B cell (primary cell): ENCODE results near the gene MRS2. TPM values are rescaled to one million over a fixed set of nuclear protein-coding genes. Genes with fewer than 3 reads are reported as not detected.

Experiments
- ATAC-seq: fragments of 200-7000 bp; cut with Tn5 transposase; one replicate; pipeline ENCODE4 v1.10.0; 2021; ENCODE audit warnings: low read depth, mild to moderate bottlenecking, moderate number of reproducible peaks, moderate library complexity
- CTCF ChIA-PET: fragments of 350-600 bp; sonication (Branson Sonifier 250); formaldehyde crosslinking; loops from one replicate; lab custom pipeline; 2021; ENCODE audit warnings: antibody characterized with exemption, inconsistent platforms; lab: Charles Lee
- POLR2A ChIA-PET: fragments of 350-600 bp; sonication (Branson Sonifier 250); formaldehyde crosslinking; loops from one replicate; lab custom pipeline; 2021; ENCODE audit warnings: antibody characterized with exemption; lab: Charles Lee
- DNase-seq: peaks from one replicate; pipeline ENCODE4 v3.0.0; 2013
- H2AFZ ChIP-seq: 2 replicates; pipeline ENCODE4 v1.6.1; 2012; ENCODE audit warnings: mild to moderate bottlenecking, low read depth, low read length; ENCODE audit not compliant: insufficient read depth, poor library complexity, severe bottlenecking
- H3K27ac ChIP-seq, 2 donors: 1 replicate in 1 of 2; 2 replicates in 1 of 2; pipeline ENCODE4 v1.5.1; 2012 to 2013; ENCODE audit warnings: low read length in 2 of 2, mild to moderate bottlenecking in 2 of 2, moderate library complexity in 1 of 2
- H3K27me3 ChIP-seq, 4 experiments: fragments of 200-600 bp in 1 of 4; sonication (generic) in 1 of 4; replicated peaks in 1 of 4; 1 replicate in 2 of 4; 2 replicates in 2 of 4; pipeline versions ENCODE4 v1.6.1 to v1.7.0; 2013 to 2016; ENCODE audit warnings: low read length in 3 of 4, mild to moderate bottlenecking in 2 of 4, mixed read lengths in 1 of 4, moderate library complexity in 1 of 4; ENCODE audit not compliant: insufficient read depth in 4 of 4, control insufficient read depth in 3 of 4; ENCODE audit errors: control extremely low read depth in 1 of 4
- H3K36me3 ChIP-seq, 2 experiments: replicated peaks in 1 of 2; 1 replicate in 1 of 2; 2 replicates in 1 of 2; pipeline versions ENCODE4 v1.6.1 to v1.7.1; 2013; ENCODE audit warnings: low read length in 1 of 2; ENCODE audit not compliant: insufficient read depth in 2 of 2, control insufficient read depth in 1 of 2; ENCODE audit errors: control extremely low read depth in 1 of 2, extremely low read depth in 1 of 2
- H3K4me1 ChIP-seq, 2 donors: fragments of 200-600 bp in 1 of 2; sonication (generic) in 1 of 2; 1 replicate in 1 of 2; 2 replicates in 1 of 2; pipeline versions ENCODE4 v1.5.1 to v1.6.1; 2013 to 2017; ENCODE audit warnings: low read length in 2 of 2; ENCODE audit not compliant: control insufficient read depth in 2 of 2, insufficient read depth in 2 of 2
- H3K4me2 ChIP-seq: replicated peaks from 2 replicates; pipeline ENCODE3; 2012; ENCODE audit warnings: mild to moderate bottlenecking, low read depth, low read length; ENCODE audit not compliant: poor library complexity, severe bottlenecking
- H3K4me3 ChIP-seq, 5 experiments: fragments of 200-600 bp in 1 of 5; sonication (generic) in 1 of 5; 1 replicate in 3 of 5; 2 replicates in 2 of 5; pipeline versions ENCODE4 v1.5.1 to v1.7.0; 2011 to 2016; ENCODE audit warnings: low read length in 4 of 5, mild to moderate bottlenecking in 4 of 5, low read depth in 2 of 5, control low read depth in 1 of 5, moderate library complexity in 1 of 5; ENCODE audit not compliant: insufficient read depth in 1 of 5; ENCODE audit errors: control extremely low read depth in 1 of 5, extremely low read depth in 1 of 5
- H3K79me2 ChIP-seq: fragments of 200-600 bp; sonication (generic); one replicate; pipeline ENCODE4 v1.6.0; 2016; ENCODE audit warnings: low read length; ENCODE audit not compliant: control insufficient read depth, insufficient read depth
- H3K9ac ChIP-seq: fragments of 200-600 bp; sonication (generic); 2 replicates; pipeline ENCODE4 v1.6.1; 2017; ENCODE audit warnings: mild to moderate bottlenecking, low read length, moderate library complexity
- H3K9me3 ChIP-seq, 3 donors: one replicate each; pipeline versions ENCODE4 v1.6.1 to v1.7.1; 2013; ENCODE audit warnings: low read length in 2 of 3; ENCODE audit not compliant: control insufficient read depth in 2 of 3, insufficient read depth in 1 of 3; ENCODE audit errors: control extremely low read depth in 1 of 3
- H4K20me1 ChIP-seq: 2 replicates; pipeline ENCODE4 v1.6.0; 2012; ENCODE audit warnings: mild to moderate bottlenecking, low read length; ENCODE audit not compliant: insufficient read depth, control insufficient read depth, poor library complexity, severe bottlenecking
- H3K27ac Mint-ChIP-seq: one replicate; pipeline ENCODE4 v1.8.0; 2021; ENCODE audit warnings: mixed read lengths
- H3K27me3 Mint-ChIP-seq: one replicate; pipeline ENCODE4 v1.8.0; 2021; ENCODE audit warnings: mixed read lengths
- H3K4me1 Mint-ChIP-seq: one replicate; pipeline ENCODE4 v1.8.0; 2021; ENCODE audit warnings: mixed read lengths
- H3K4me3 Mint-ChIP-seq: one replicate; pipeline ENCODE4 v1.8.0; 2021; ENCODE audit warnings: mixed read lengths
- H3K9me3 Mint-ChIP-seq: one replicate; pipeline ENCODE4 v1.8.0; 2022; ENCODE audit warnings: mixed read lengths; ENCODE audit not compliant: insufficient read depth
- EZH2 ChIP-seq: IDR thresholded peaks from 2 replicates; pipeline ENCODE4 v1.6.1; 2012; ENCODE audit warnings: borderline replicate concordance, low read depth, mild to moderate bottlenecking, moderate library complexity, low read length; ENCODE audit not compliant: insufficient read depth, poor library complexity, severe bottlenecking
- WGBS: methylation state at CpG from one replicate; pipeline ENCODE4 v1.1.5; 2013; ENCODE audit warnings: missing lambda C conversion rate; ENCODE audit not compliant: insufficient coverage; 5-methylcytosine and 5-hydroxymethylcytosine counted together
- intact Hi-C: fragments of 100-400 bp; cut with micrococcal nuclease; formaldehyde crosslinking; loops from one replicate; pipeline ENCODE4 v1.10.0; 2022
- polyA plus RNA-seq: library from polyadenylated mRNA; depleted of rRNA; stranded (reverse); fragments of >200 nt; gene quantifications from 2 replicates; pipeline ENCODE4 v1.2.3, GENCODE V29; 2012
- total RNA-seq, 2 donors: library from RNA; stranded (reverse); fragments of 120-200 nt in 1 of 2; gene quantifications; 1 replicate in 1 of 2; 2 replicates in 1 of 2; pipeline versions ENCODE4 v1.2.3 to v1.2.4, GENCODE V29; 2013 to 2022
- TF ChIP-seq, protein P1 (sequence below): fragments of 200-600 bp; IDR thresholded peaks from one replicate; pipeline ENCODE4 v1.8.0; 2022; ENCODE audit warnings: antibody characterized with exemption, mild to moderate bottlenecking

MRS2 gene
- total and polyA plus RNA-seq, 2 donors (not counting 1 experiment from before 2014, with no cell fraction given): 16.0 to 25.5 TPM

DNA sequence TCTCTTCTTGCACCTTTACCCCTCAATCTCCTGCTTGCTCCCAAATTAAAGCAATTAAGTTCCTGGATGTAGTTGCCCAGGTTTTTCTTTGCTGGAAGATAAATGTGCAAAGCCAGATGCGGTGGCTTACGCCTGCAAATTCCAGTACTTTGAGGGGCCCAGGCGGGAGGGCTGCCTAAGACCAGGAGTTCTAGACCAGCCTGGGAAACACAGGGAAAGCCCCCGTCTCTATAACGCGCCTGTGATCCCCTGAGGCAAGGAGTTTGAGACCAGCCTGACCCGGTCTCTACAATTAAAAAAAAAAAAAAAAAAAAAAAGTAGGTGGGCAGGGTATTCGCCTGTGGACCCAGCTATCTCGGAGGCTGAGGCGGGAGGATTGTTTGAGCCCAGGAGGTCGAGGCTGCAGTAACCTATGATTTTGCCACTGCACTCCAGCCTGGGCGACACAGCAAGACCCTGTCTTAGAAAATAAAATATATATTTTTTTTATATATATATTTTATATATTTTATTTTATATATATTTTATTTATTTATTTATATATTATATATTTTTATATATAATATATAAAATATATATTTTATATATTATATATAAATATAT is 44.4 kb upstream of the MRS2 start:
- no peaks in the 10 kb centered on the region for H3K36me3 ChIP-seq
- H3K4me1 ChIP-seq: peaks cover 9 to 23% of the 10 kb centered on the region in 2 donors
- no peak for ATAC-seq
- peak overlapping the region; percentile 71 for H3K4me2 ChIP-seq
- peaks cover 0 to 12% (median 0%) of the 10 kb centered on the region in 3 donors for H3K9me3 ChIP-seq
- TF ChIP-seq, protein P1, sequence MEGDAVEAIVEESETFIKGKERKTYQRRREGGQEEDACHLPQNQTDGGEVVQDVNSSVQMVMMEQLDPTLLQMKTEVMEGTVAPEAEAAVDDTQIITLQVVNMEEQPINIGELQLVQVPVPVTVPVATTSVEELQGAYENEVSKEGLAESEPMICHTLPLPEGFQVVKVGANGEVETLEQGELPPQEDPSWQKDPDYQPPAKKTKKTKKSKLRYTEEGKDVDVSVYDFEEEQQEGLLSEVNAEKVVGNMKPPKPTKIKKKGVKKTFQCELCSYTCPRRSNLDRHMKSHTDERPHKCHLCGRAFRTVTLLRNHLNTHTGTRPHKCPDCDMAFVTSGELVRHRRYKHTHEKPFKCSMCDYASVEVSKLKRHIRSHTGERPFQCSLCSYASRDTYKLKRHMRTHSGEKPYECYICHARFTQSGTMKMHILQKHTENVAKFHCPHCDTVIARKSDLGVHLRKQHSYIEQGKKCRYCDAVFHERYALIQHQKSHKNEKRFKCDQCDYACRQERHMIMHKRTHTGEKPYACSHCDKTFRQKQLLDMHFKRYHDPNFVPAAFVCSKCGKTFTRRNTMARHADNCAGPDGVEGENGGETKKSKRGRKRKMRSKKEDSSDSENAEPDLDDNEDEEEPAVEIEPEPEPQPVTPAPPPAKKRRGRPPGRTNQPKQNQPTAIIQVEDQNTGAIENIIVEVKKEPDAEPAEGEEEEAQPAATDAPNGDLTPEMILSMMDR: no peak
- no peak for TF ChIP-seq EZH2
- DNase-seq: no peak
- Mint-ChIP-seq H3K4me3 (peak overlapping the region; percentile 86), H3K27ac (no peak overlapping the region), H3K9me3 (no peaks in the 10 kb centered on the region), H3K27me3 (peaks cover 16% of the 10 kb centered on the region), H3K4me1 (peaks cover 26% of the 10 kb centered on the region)
- peaks cover 0 to 14% (median 4%) of the 10 kb centered on the region in 4 experiments for H3K27me3 ChIP-seq
- intact Hi-C loops: no loop called here
- no peaks in the 10 kb centered on the region for H3K79me2 ChIP-seq
- H4K20me1 ChIP-seq: no peaks in the 10 kb centered on the region
- peak overlapping the region; percentile 21 to 45 (median 39) for H3K4me3 ChIP-seq
- WGBS: 42% methylated on average over 6 of the region's 12 CpGs
- peak overlapping the region; percentile 51 for H3K9ac ChIP-seq
- no peak overlapping the region for H3K27ac ChIP-seq
- peak overlapping the region; percentile 76 for H2AFZ ChIP-seq
- ChIA-PET CTCF (no interaction called here), POLR2A (no interaction called here)
